GM18951 (cell line): ENCODE results near the gene MICA.
A peak's percentile ranks its signal among the peaks of the same experiment; 100 is the strongest.

ENCODE experiments used
- POLR2A ChIP-seq: IDR thresholded peaks from 4 replicates; pipeline ENCODE4 v1.6.1; 2011; ENCODE audit warnings: mild to moderate bottlenecking; ENCODE audit not compliant: insufficient read length, insufficient read depth; ENCODE audit errors: extremely low read depth
- in situ Hi-C: fragments of 300-500 bp; cut with MboI; formaldehyde crosslinking; loops from one replicate; pipeline ENCODE4 v1.12.0; 2022; ENCODE audit warnings: low sequenced_read_pairs, mixed read lengths, inconsistent platforms; ENCODE audit not compliant: unreplicated experiment

The MICA gene

GRCh38 chr6:31403283-31404060 lies at the start of gene MICA:
MICA (plus strand) TSS chr6:31403595; CDS start chr6:31403633, 38 bp downstream.
- in situ Hi-C loops, result no loop called here

GRCh38 chr6:31354158-31354863 lies 49.1 kb upstream of the MICA start:
- in situ Hi-C loops, result loop anchor here (5.0 kb wide), 1 partner anchor 82 kb away; the partner anchor contains the start of gene HLA-C
- TF ChIP-seq POLR2A, result no peak

More at GRCh38 chr6:31403283-31404060, at the start of gene MICA:
- TF ChIP-seq POLR2A, result peak; percentile 22

- in situ Hi-C loops, result loop anchor here (5.0 kb wide), 1 partner anchor 83 kb away; the partner anchor contains the start of gene HLA-C
- TF ChIP-seq POLR2A, result peak; percentile 26
These were observed 48.4 kb upstream of the MICA start for GRCh38 chr6:31354864-31355582.

GRCh38 chr6:31355583-31355948 lies 47.8 kb upstream of the MICA start:
- no peak for TF ChIP-seq POLR2A
- in situ Hi-C loops, result no loop called here

GRCh38 chr6:31356216-31356945 lies 47.0 kb upstream of the MICA start:
- peak; percentile 4 for TF ChIP-seq POLR2A
- in situ Hi-C loops, result no loop called here

GRCh38 chr6:31356946-31357466 lies 46.4 kb upstream of the MICA start, which contains the start of gene HLA-B:
HLA-B (minus strand) TSS chr6:31357179; CDS start chr6:31357158, 21 bp downstream.
- in situ Hi-C loops, result no loop called here
- TF ChIP-seq POLR2A, result peak; percentile 73

GRCh38 chr6:31357886-31358285 lies 45.5 kb upstream of the MICA start:
- TF ChIP-seq POLR2A, result no peak
- in situ Hi-C loops, result no loop called here

- in situ Hi-C loops, result no loop called here
- TF ChIP-seq POLR2A, result no peak
These were observed 45.1 kb upstream of the MICA start for GRCh38 chr6:31358302-31358701.

- TF ChIP-seq POLR2A, result no peak
- in situ Hi-C loops, result no loop called here
These were observed 43.8 kb upstream of the MICA start for GRCh38 chr6:31359581-31359980.

- no peak for TF ChIP-seq POLR2A
- in situ Hi-C loops, result loop anchor here (5.0 to 10.0 kb wide), 2 partner anchors 165 to 228 kb away; partner anchors contain the start of gene PSORS1C2
These were observed 40.6 kb upstream of the MICA start for GRCh38 chr6:31362751-31363150.

- in situ Hi-C loops, result loop anchor here (5.0 to 10.0 kb wide), 2 partner anchors 167 to 229 kb away; partner anchors contain the start of gene PSORS1C2
- no peak for TF ChIP-seq POLR2A
These were observed 39.6 kb upstream of the MICA start for GRCh38 chr6:31363811-31364210.

- no peak for TF ChIP-seq POLR2A
- in situ Hi-C loops, result loop anchor here (10.0 kb wide), 1 partner anchor 231 kb away; the partner anchor contains the start of gene PSORS1C2
These were observed 37.5 kb upstream of the MICA start for GRCh38 chr6:31365864-31366263.
